Mesenchymal stem cell (in vitro differentiated cells and primary cell): ENCODE data around the gene EHF. TPM values are rescaled to one million over a fixed set of nuclear protein-coding genes. Genes with fewer than 3 reads are reported as not detected.

Source experiments
- DNase-seq: peaks from one replicate; pipeline ENCODE4 v3.0.0-alpha.2; 2013
- H2AFZ ChIP-seq: one replicate; pipeline ENCODE4 v1.6.1; 2013; ENCODE audit warnings: low read depth, mild to moderate bottlenecking, control low read depth, inconsistent platforms, low read length, moderate library complexity
- H2AK5ac ChIP-seq: 2 replicates; pipeline ENCODE4 v1.6.1; 2013; ENCODE audit warnings: low read length, moderate library complexity, mild to moderate bottlenecking, inconsistent platforms; ENCODE audit not compliant: severe bottlenecking
- H2BK120ac ChIP-seq: one replicate; pipeline ENCODE4 v1.6.1; 2013; ENCODE audit warnings: low read depth, mild to moderate bottlenecking, inconsistent platforms, low read length, moderate library complexity
- H2BK12ac ChIP-seq, 2 experiments: one replicate each; pipeline ENCODE4 v1.6.1; 2013; ENCODE audit warnings: inconsistent platforms in 2 of 2, low read length in 2 of 2, mild to moderate bottlenecking in 2 of 2, moderate library complexity in 2 of 2, control low read depth in 1 of 2
- H2BK15ac ChIP-seq: one replicate; pipeline ENCODE4 v1.6.1; 2013; ENCODE audit warnings: mild to moderate bottlenecking, low read depth, inconsistent platforms; ENCODE audit not compliant: poor library complexity, severe bottlenecking
- H2BK5ac ChIP-seq: 2 replicates; pipeline ENCODE4 v1.6.1; 2013; ENCODE audit warnings: low read depth, mild to moderate bottlenecking, low read length, control low read depth, inconsistent platforms; ENCODE audit not compliant: poor library complexity, severe bottlenecking
- H3K14ac ChIP-seq, 2 experiments: one replicate each; pipeline ENCODE4 v1.6.1; 2013; ENCODE audit warnings: inconsistent platforms in 2 of 2, low read length in 2 of 2, control low read depth in 1 of 2, mild to moderate bottlenecking in 1 of 2, moderate library complexity in 1 of 2
- H3K18ac ChIP-seq, 2 experiments: one replicate each; pipeline ENCODE4 v1.6.1; 2013; ENCODE audit warnings: inconsistent platforms in 2 of 2, low read length in 2 of 2, control low read depth in 1 of 2, low read depth in 1 of 2, mild to moderate bottlenecking in 1 of 2
- H3K23ac ChIP-seq, 2 experiments: one replicate each; pipeline ENCODE4 v1.6.1; 2013; ENCODE audit warnings: inconsistent platforms in 2 of 2, low read length in 2 of 2, mild to moderate bottlenecking in 2 of 2, moderate library complexity in 2 of 2, control low read depth in 1 of 2
- H3K27ac ChIP-seq: 2 replicates; pipeline ENCODE4 v1.5.1; 2013; ENCODE audit warnings: mild to moderate bottlenecking, moderate library complexity, low read length, control low read depth, inconsistent platforms; ENCODE audit not compliant: poor library complexity, severe bottlenecking
- H3K27me3 ChIP-seq, 2 experiments: 2 replicates each; pipeline versions ENCODE4 v1.6.1 to v1.7.0; 2013; ENCODE audit warnings: low read length in 2 of 2, mild to moderate bottlenecking in 2 of 2, moderate library complexity in 2 of 2, control low read depth in 1 of 2, inconsistent platforms in 1 of 2; ENCODE audit not compliant: control insufficient read depth in 1 of 2, insufficient read depth in 1 of 2
- H3K36me3 ChIP-seq, 2 experiments: 2 replicates each; pipeline versions ENCODE4 v1.6.1 to v1.7.0; 2013; ENCODE audit warnings: low read length in 2 of 2, control low read depth in 1 of 2, inconsistent platforms in 1 of 2, low read depth in 1 of 2, mild to moderate bottlenecking in 1 of 2; ENCODE audit not compliant: insufficient read depth in 2 of 2, control insufficient read depth in 1 of 2
- H3K4ac ChIP-seq, 2 experiments: one replicate each; pipeline ENCODE4 v1.6.1; 2013; ENCODE audit warnings: inconsistent platforms in 2 of 2, low read length in 2 of 2, mild to moderate bottlenecking in 2 of 2, moderate library complexity in 2 of 2, control low read depth in 1 of 2, low read depth in 1 of 2
- H3K4me1 ChIP-seq: 2 replicates; pipeline ENCODE4 v1.6.1; 2013; ENCODE audit warnings: low read depth, low read length, control low read depth; ENCODE audit not compliant: control insufficient read depth, insufficient read depth
- H3K4me2 ChIP-seq: 2 replicates; pipeline ENCODE4 v1.6.1; 2013; ENCODE audit warnings: low read length, mild to moderate bottlenecking, inconsistent platforms; ENCODE audit not compliant: poor library complexity, severe bottlenecking
- H3K4me3 ChIP-seq, 2 experiments: 2 replicates each; pipeline versions ENCODE4 v1.5.1 to v1.7.0; 2013; ENCODE audit warnings: low read length in 2 of 2, mild to moderate bottlenecking in 2 of 2, control low read depth in 1 of 2, low read depth in 1 of 2; ENCODE audit not compliant: insufficient read depth in 1 of 2
- H3K79me1 ChIP-seq: replicated peaks from 2 replicates; pipeline ENCODE4 v1.6.1; 2013; ENCODE audit warnings: mild to moderate bottlenecking, control low read depth, low read length, inconsistent platforms; ENCODE audit not compliant: poor library complexity, severe bottlenecking
- H3K9ac ChIP-seq: 2 replicates; pipeline ENCODE4 v1.7.0; 2013; ENCODE audit warnings: mild to moderate bottlenecking, low read length, moderate library complexity
- H3K9me3 ChIP-seq: 2 replicates; pipeline ENCODE4 v1.7.0; 2013; ENCODE audit warnings: mild to moderate bottlenecking, low read length; ENCODE audit not compliant: control insufficient read depth
- H4K8ac ChIP-seq: one replicate; pipeline ENCODE4 v1.6.1; 2013; ENCODE audit warnings: inconsistent platforms, mild to moderate bottlenecking, low read length, moderate library complexity
- H4K91ac ChIP-seq: one replicate; pipeline ENCODE4 v1.6.1; 2013; ENCODE audit warnings: mild to moderate bottlenecking, low read length, inconsistent platforms
- WGBS: methylation state at CpG from one replicate; pipeline ENCODE4 v1.1.7; 2013; ENCODE audit warnings: mixed read lengths; 5-methylcytosine and 5-hydroxymethylcytosine counted together
- polyA plus RNA-seq, 2 experiments: library from polyadenylated mRNA; stranded (reverse); fragments of 200-250 nt; gene quantifications; one replicate each; pipeline ENCODE4 v1.2.3, GENCODE V29; 2013

The EHF gene
- polyA plus RNA-seq (2013, experiment 1 of 2), result not detected
- 0.01 TPM for polyA plus RNA-seq (2013, experiment 2 of 2)

GRCh38 chr11:34620820-34621792 lies at the start of gene EHF:
Gene EHF (plus strand): TSS chr11:34621093. CDS start chr11:34642631, 21,538 bp downstream.
- H3K14ac ChIP-seq, result no peak within 1 kb of the TSS
- no peaks in the 10 kb centered on the region for H3K36me3 ChIP-seq
- DNase-seq, result no peak
- H2AFZ ChIP-seq, result no peak within 1 kb of the TSS
- no peak within 1 kb of the TSS for H4K91ac ChIP-seq
- H2BK5ac ChIP-seq, result no peak within 1 kb of the TSS
- no peak within 1 kb of the TSS for H3K27ac ChIP-seq
- WGBS, result 64% methylated on average over 5 of the region's 7 CpGs
- H2BK15ac ChIP-seq, result no peak within 1 kb of the TSS
- no peak within 1 kb of the TSS for H2BK12ac ChIP-seq
- H3K4ac ChIP-seq, result no peak within 1 kb of the TSS
- no peak within 1 kb of the TSS for H3K18ac ChIP-seq
- H3K9me3 ChIP-seq, result no peaks in the 10 kb centered on the region
- H4K8ac ChIP-seq, result no peak within 1 kb of the TSS
- H3K4me1 ChIP-seq, result peaks cover 2% of the 10 kb centered on the region
- H3K23ac ChIP-seq, result no peak within 1 kb of the TSS
- no peak within 1 kb of the TSS for H3K4me3 ChIP-seq
- H2AK5ac ChIP-seq, result no peak within 1 kb of the TSS
- H3K79me1 ChIP-seq, result no peaks in the 10 kb centered on the region
- no peak within 1 kb of the TSS for H3K4me2 ChIP-seq
- no peak within 1 kb of the TSS for H2BK120ac ChIP-seq
- H3K27me3 ChIP-seq, result peaks cover 0 to 27% of the 10 kb centered on the region in 2 experiments
- H3K9ac ChIP-seq, result no peak within 1 kb of the TSS

- Histone ChIP-seq H2BK120ac (no peak overlapping the region), H3K36me3 (no peaks in the 10 kb centered on the region), H2BK15ac (no peak overlapping the region), H3K9ac (no peak overlapping the region), H3K4me2 (no peak overlapping the region), H3K4me3 (no peak overlapping the region), H2BK5ac (no peak overlapping the region), H4K8ac (no peak overlapping the region), H3K79me1 (no peaks in the 10 kb centered on the region), H3K27me3 (peaks cover 31 to 32% of the 10 kb centered on the region in 2 experiments), H2BK12ac (no peak overlapping the region), H3K9me3 (no peaks in the 10 kb centered on the region), H3K4ac (no peak overlapping the region), H3K18ac (no peak overlapping the region), H3K27ac (no peak overlapping the region), H3K23ac (no peak overlapping the region), H2AK5ac (no peak overlapping the region), H3K4me1 (peaks cover 2% of the 10 kb centered on the region), H3K14ac (no peak overlapping the region), H4K91ac (no peak overlapping the region), H2AFZ (no peak overlapping the region)
- WGBS, result 95% methylated on average over 7 of the region's 7 CpGs
- DNase-seq, result no peak
Observed at GRCh38 chr11:34573537-34573936, 47.4 kb upstream of the EHF start.

- Histone ChIP-seq H4K8ac (no peak overlapping the region), H3K23ac (no peak overlapping the region), H2AFZ (no peak overlapping the region), H2AK5ac (no peak overlapping the region), H3K9me3 (no peaks in the 10 kb centered on the region), H3K79me1 (no peaks in the 10 kb centered on the region), H3K9ac (no peak overlapping the region), H3K14ac (no peak overlapping the region), H3K27ac (no peak overlapping the region), H4K91ac (no peak overlapping the region), H3K4ac (no peak overlapping the region), H2BK120ac (no peak overlapping the region), H3K36me3 (no peaks in the 10 kb centered on the region), H2BK15ac (no peak overlapping the region), H3K4me2 (no peak overlapping the region), H2BK12ac (no peak overlapping the region), H3K4me3 (no peak overlapping the region), H2BK5ac (no peak overlapping the region), H3K18ac (no peak overlapping the region), H3K27me3 (peaks cover 36 to 40% of the 10 kb centered on the region in 2 experiments), H3K4me1 (peaks cover 2% of the 10 kb centered on the region)
- DNase-seq, result no peak
- WGBS, result 75% methylated on average over 3 of the region's 4 CpGs
Observed at GRCh38 chr11:34575261-34575660, 45.6 kb upstream of the EHF start.

DNA sequence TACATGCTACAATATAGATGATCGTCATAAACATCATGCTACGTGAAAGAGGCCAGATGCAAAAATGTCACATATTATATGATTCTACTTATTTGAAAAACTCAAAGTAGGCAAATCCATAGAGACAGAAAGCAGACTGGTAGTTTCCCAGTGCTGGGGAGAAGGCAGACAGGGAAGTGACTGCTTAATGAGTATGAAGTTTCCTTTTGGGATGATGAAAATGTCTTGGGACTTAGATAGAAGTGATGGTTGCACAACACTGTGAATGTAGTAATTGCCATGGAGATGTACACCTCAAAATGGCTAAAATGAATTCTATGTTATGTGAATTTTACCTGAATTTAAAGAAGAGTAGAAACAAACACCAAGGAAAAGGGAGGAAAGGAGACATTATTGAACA lies 45.2 kb upstream of the EHF start:
- Histone ChIP-seq H2AFZ (no peak overlapping the region), H3K23ac (no peak overlapping the region), H4K91ac (no peak overlapping the region), H2BK5ac (no peak overlapping the region), H3K36me3 (no peaks in the 10 kb centered on the region), H3K4me3 (no peak overlapping the region), H3K79me1 (no peaks in the 10 kb centered on the region), H3K27me3 (peaks cover 37 to 40% of the 10 kb centered on the region in 2 experiments), H2BK120ac (no peak overlapping the region), H3K9me3 (no peaks in the 10 kb centered on the region), H2BK15ac (no peak overlapping the region), H3K27ac (no peak overlapping the region), H2BK12ac (no peak overlapping the region), H3K4me2 (no peak overlapping the region), H3K14ac (no peak overlapping the region), H3K4ac (no peak overlapping the region), H3K4me1 (no peaks in the 10 kb centered on the region), H3K18ac (no peak overlapping the region), H3K9ac (no peak overlapping the region), H2AK5ac (no peak overlapping the region), H4K8ac (no peak overlapping the region)
- WGBS, result no CpG with 5 or more reads among the region's 2 CpGs
- no peak for DNase-seq
